K562 (cell line): ENCODE results near the gene MRPL48. TPM values are rescaled to one million over a fixed set of nuclear protein-coding genes. Genes with fewer than 3 reads are reported as not detected.
A peak's percentile ranks its signal among the peaks of the same experiment; 100 is the strongest.

Experiments
- CCNT2 ChIP-seq: IDR thresholded peaks from 2 replicates; pipeline ENCODE4 v1.6.1; 2011; ENCODE audit warnings: borderline replicate concordance, low read depth, mild to moderate bottlenecking, moderate library complexity, mixed read lengths, low read length; ENCODE audit not compliant: insufficient read length; ENCODE audit errors: extremely low read depth
- EHMT2 ChIP-seq: fragments of 450-650 bp; IDR thresholded peaks from 2 replicates; pipeline ENCODE4 v1.6.1; 2018; ENCODE audit warnings: antibody characterized with exemption
- MCM7 ChIP-seq, 2 experiments: fragments of 450-650 bp; IDR thresholded peaks; 2 replicates each; pipeline ENCODE4 v1.6.1; 2016 to 2018
- MITF ChIP-seq: IDR thresholded peaks from 2 replicates; pipeline ENCODE4 v1.6.1; 2014; ENCODE audit warnings: antibody characterized with exemption
- MYBL2 ChIP-seq, 2 experiments: fragments of 450-650 bp in 1 of 2; sonication (generic) in 1 of 2; formaldehyde crosslinking in 1 of 2; IDR thresholded peaks; 2 replicates each; pipeline versions ENCODE4 v1.6.1 to v1.8.1; 2017 to 2022; ENCODE audit warnings: borderline replicate concordance in 1 of 2, inconsistent platforms in 1 of 2, low read depth in 1 of 2, mild to moderate bottlenecking in 1 of 2, missing genetic modification reagents in 1 of 2, moderate library complexity in 1 of 2
- POLR3G ChIP-seq: IDR thresholded peaks from 2 replicates; pipeline ENCODE4 v1.6.1; 2011; ENCODE audit not compliant: insufficient read length, insufficient replicate concordance; ENCODE audit errors: extremely low read depth
- RUNX1 ChIP-seq: sonication (generic); IDR thresholded peaks from 2 replicates; pipeline ENCODE4 v1.6.1; 2016; ENCODE audit warnings: antibody characterized with exemption, low read depth
- SMARCA4 ChIP-seq: fragments of 450-650 bp; IDR thresholded peaks from 2 replicates; pipeline ENCODE4 v1.6.1; 2016
- TAL1 ChIP-seq: fragments of 450-650 bp; IDR thresholded peaks from 2 replicates; pipeline ENCODE4 v1.6.1; 2016; ENCODE audit warnings: mild to moderate bottlenecking
- XRCC3 ChIP-seq: fragments of 450-650 bp; IDR thresholded peaks from 2 replicates; pipeline ENCODE4 v1.6.1; 2017; ENCODE audit warnings: mild to moderate bottlenecking, moderate library complexity
- ZNF165 ChIP-seq: fragments of 250-450 bp; sonication (Bioruptor Pico); IDR thresholded peaks from 2 replicates; pipeline ENCODE4 v1.4.0; 2020; ENCODE audit warnings: borderline replicate concordance
- ZNF408 ChIP-seq: fragments of 250-450 bp; sonication (Bioruptor Pico); IDR thresholded peaks from 2 replicates; pipeline ENCODE4 v1.4.0; 2020; ENCODE audit warnings: low read depth, mild to moderate bottlenecking, moderate library complexity
- ZNF586 ChIP-seq: fragments of 450-650 bp; formaldehyde crosslinking; conservative IDR thresholded peaks from 2 replicates; pipeline ENCODE4 v1.4.0; 2020; ENCODE audit warnings: mild to moderate bottlenecking, moderate library complexity
- ZNF766 ChIP-seq: fragments of 200-800 bp; sonication (Bioruptor generic); conservative IDR thresholded peaks from 2 replicates; pipeline ENCODE4 v1.6.1; 2016; ENCODE audit warnings: missing genetic modification characterization, missing compliant biosample characterization
- polyA plus RNA-seq, 8 experiments: library from polyadenylated mRNA; depleted of rRNA in 4 of 8; stranded (reverse) in 5 of 8; unstranded in 3 of 8; fragments of >200 nt; fragmentation: Nextera tagmentation in 2 of 8; fragmentation: Illumina TruSeq in 1 of 8; extraction: Ambion mirVana in 2 of 8; extraction: Trizol in 1 of 8; gene quantifications; 2 replicates each; pipeline versions ENCODE4 v1.2.1 to v1.2.3, GENCODE V29; 2011 to 2014; ENCODE audit warnings: inconsistent platforms in 1 of 8, missing spikeins in 1 of 8
- total RNA-seq, 7 experiments: library from RNA; depleted of rRNA in 6 of 7; stranded (reverse); fragments of >200 nt in 6 of 7; fragmentation: Illumina TruSeq in 2 of 7; extraction: Trizol in 2 of 7; gene quantifications; 2 replicates each; pipeline versions ENCODE4 v1.2.1 to v1.2.3, GENCODE V29; 2011 to 2021; ENCODE audit warnings: low replicate concordance in 1 of 7
- TF ChIP-seq, protein P1 (sequence below), 3 experiments: fragments of 200-800 bp in 1 of 3; fragments of 250-450 bp in 1 of 3; fragments of 450-650 bp in 1 of 3; sonication (Bioruptor Pico) in 1 of 3; sonication (Bioruptor generic) in 1 of 3; formaldehyde crosslinking in 1 of 3; IDR thresholded peaks; 2 replicates each; pipeline versions ENCODE4 v1.6.1 to v1.8.0; 2016 to 2022; ENCODE audit warnings: mild to moderate bottlenecking in 2 of 3, missing genetic modification characterization in 2 of 3, missing compliant biosample characterization in 1 of 3, moderate library complexity in 1 of 3
- TF ChIP-seq, protein P2 (sequence below): fragments of 450-650 bp; IDR thresholded peaks from 2 replicates; pipeline ENCODE4 v1.6.1; 2016; ENCODE audit warnings: borderline replicate concordance
- TF ChIP-seq, protein P3 (sequence below): fragments of 450-650 bp; IDR thresholded peaks from 2 replicates; pipeline ENCODE4 v1.6.1; 2017; ENCODE audit warnings: mild to moderate bottlenecking, moderate library complexity
- TF ChIP-seq, protein P4 (sequence below): conservative IDR thresholded peaks from 2 replicates; pipeline ENCODE4 v1.6.1; 2011; ENCODE audit warnings: low read depth, mild to moderate bottlenecking, low read length; ENCODE audit not compliant: control insufficient read depth

Gene MRPL48
- total and polyA plus RNA-seq, 9 of the 15 experiments (the other 6 are each of a cell fraction or from before 2014, with no cell fraction given), result 66.0 to 237 (median 104) TPM

DNA sequence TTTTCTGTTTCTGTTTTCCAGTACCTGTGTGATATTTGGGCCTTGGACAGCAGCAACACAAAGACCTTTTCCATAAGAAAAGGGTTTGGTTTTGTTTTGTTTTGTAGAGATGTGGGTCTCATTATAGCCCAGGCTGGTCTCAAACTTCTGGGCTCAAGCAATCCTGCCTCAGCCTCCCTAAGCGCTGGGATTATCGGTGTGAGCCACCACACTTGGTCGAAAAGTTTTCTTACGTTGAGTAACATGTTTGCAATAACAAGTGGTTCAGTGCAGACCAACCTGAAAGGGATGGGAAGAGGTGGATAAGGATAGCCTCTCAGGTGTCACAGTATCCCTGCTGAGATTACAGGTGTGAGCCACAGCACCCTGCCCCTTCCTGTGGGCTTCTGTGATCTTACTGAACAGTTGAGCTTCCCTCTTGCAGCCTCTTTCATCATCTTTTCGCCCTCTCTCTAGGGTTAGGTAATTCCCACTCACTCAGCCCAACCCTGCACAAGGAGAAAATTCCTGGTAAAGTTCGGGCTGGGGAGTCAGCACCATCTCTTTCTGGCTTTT is 3.5 kb upstream of the MRPL48 start (continued):
- TF ChIP-seq RUNX1, result no peak
- TF ChIP-seq, protein P1, sequence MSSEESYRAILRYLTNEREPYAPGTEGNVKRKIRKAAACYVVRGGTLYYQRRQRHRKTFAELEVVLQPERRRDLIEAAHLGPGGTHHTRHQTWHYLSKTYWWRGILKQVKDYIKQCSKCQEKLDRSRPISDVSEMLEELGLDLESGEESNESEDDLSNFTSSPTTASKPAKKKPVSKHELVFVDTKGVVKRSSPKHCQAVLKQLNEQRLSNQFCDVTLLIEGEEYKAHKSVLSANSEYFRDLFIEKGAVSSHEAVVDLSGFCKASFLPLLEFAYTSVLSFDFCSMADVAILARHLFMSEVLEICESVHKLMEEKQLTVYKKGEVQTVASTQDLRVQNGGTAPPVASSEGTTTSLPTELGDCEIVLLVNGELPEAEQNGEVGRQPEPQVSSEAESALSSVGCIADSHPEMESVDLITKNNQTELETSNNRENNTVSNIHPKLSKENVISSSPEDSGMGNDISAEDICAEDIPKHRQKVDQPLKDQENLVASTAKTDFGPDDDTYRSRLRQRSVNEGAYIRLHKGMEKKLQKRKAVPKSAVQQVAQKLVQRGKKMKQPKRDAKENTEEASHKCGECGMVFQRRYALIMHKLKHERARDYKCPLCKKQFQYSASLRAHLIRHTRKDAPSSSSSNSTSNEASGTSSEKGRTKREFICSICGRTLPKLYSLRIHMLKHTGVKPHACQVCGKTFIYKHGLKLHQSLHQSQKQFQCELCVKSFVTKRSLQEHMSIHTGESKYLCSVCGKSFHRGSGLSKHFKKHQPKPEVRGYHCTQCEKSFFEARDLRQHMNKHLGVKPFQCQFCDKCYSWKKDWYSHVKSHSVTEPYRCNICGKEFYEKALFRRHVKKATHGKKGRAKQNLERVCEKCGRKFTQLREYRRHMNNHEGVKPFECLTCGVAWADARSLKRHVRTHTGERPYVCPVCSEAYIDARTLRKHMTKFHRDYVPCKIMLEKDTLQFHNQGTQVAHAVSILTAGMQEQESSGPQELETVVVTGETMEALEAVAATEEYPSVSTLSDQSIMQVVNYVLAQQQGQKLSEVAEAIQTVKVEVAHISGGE (CRISPR knock-in tag; IDR thresholded peaks at IDR 0.05), result no peak
- TF ChIP-seq, protein P2, sequence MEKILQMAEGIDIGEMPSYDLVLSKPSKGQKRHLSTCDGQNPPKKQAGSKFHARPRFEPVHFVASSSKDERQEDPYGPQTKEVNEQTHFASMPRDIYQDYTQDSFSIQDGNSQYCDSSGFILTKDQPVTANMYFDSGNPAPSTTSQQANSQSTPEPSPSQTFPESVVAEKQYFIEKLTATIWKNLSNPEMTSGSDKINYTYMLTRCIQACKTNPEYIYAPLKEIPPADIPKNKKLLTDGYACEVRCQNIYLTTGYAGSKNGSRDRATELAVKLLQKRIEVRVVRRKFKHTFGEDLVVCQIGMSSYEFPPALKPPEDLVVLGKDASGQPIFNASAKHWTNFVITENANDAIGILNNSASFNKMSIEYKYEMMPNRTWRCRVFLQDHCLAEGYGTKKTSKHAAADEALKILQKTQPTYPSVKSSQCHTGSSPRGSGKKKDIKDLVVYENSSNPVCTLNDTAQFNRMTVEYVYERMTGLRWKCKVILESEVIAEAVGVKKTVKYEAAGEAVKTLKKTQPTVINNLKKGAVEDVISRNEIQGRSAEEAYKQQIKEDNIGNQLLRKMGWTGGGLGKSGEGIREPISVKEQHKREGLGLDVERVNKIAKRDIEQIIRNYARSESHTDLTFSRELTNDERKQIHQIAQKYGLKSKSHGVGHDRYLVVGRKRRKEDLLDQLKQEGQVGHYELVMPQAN, result no peak
- TF ChIP-seq ZNF165, result peak; percentile 84; the same call in 1 of the 2 replicates
- 0 out of 2 replicates have a peak, but pooled peaks have one; percentile 36 for TF ChIP-seq ZNF766 (CRISPR knock-in tag)
- peak; percentile 92 for TF ChIP-seq ZNF586 (CRISPR knock-in tag)
- TF ChIP-seq MYBL2 (IDR thresholded peaks at IDR 0.05; ENCODE audit: low read depth), result no peak
- no peak for TF ChIP-seq MYBL2 (CRISPR knock-in tag; IDR thresholded peaks at IDR 0.05; ENCODE audit: borderline replicate concordance)
- no peak for TF ChIP-seq EHMT2
- no peak for TF ChIP-seq XRCC3
- TF ChIP-seq SMARCA4, result peak; percentile 79; the same call in 1 of the 2 replicates
- TF ChIP-seq CCNT2, result peak; percentile 29
- TF ChIP-seq ZNF408, result no peak
- no peak for TF ChIP-seq POLR3G
- TF ChIP-seq, protein P3, sequence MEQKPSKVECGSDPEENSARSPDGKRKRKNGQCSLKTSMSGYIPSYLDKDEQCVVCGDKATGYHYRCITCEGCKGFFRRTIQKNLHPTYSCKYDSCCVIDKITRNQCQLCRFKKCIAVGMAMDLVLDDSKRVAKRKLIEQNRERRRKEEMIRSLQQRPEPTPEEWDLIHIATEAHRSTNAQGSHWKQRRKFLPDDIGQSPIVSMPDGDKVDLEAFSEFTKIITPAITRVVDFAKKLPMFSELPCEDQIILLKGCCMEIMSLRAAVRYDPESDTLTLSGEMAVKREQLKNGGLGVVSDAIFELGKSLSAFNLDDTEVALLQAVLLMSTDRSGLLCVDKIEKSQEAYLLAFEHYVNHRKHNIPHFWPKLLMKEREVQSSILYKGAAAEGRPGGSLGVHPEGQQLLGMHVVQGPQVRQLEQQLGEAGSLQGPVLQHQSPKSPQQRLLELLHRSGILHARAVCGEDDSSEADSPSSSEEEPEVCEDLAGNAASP, result no peak
- peak; percentile 41 for TF ChIP-seq TAL1
- no peak for TF ChIP-seq MITF
- TF ChIP-seq MCM7 (IDR thresholded peaks at IDR 0.05), result no peak
- TF ChIP-seq, protein P4, sequence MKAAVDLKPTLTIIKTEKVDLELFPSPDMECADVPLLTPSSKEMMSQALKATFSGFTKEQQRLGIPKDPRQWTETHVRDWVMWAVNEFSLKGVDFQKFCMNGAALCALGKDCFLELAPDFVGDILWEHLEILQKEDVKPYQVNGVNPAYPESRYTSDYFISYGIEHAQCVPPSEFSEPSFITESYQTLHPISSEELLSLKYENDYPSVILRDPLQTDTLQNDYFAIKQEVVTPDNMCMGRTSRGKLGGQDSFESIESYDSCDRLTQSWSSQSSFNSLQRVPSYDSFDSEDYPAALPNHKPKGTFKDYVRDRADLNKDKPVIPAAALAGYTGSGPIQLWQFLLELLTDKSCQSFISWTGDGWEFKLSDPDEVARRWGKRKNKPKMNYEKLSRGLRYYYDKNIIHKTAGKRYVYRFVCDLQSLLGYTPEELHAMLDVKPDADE, result no peak
